Gastrocnemius medialis (tissue), 4 donors: ENCODE data around the gene METAP1.
"Not testable (repeated sequence)": the region's sequence is repeated elsewhere in the genome, so short reads cannot be mapped to it uniquely, and the experiment has no call there.

Experiments
- POLR2A ChIP-seq, 2 donors: fragments of 450-650 bp; IDR thresholded peaks; one replicate each; pipeline ENCODE4 v1.6.1; 2017; ENCODE audit warnings: antibody characterized with exemption in 2 of 2, mild to moderate bottlenecking in 2 of 2, moderate library complexity in 2 of 2
- TF ChIP-seq, protein P1 (sequence below), 5 experiments: fragments of 450-650 bp in 3 of 5; fragments of 200-600 bp in 2 of 5; sonication (generic) in 2 of 5; IDR thresholded peaks in 4 of 5; conservative IDR thresholded peaks in 1 of 5; 1 replicate in 4 of 5; 2 replicates in 1 of 5; pipeline ENCODE4 v1.5.1; 2016 to 2019; ENCODE audit warnings: antibody characterized with exemption in 5 of 5, mild to moderate bottlenecking in 3 of 5, moderate library complexity in 3 of 5

DNA sequence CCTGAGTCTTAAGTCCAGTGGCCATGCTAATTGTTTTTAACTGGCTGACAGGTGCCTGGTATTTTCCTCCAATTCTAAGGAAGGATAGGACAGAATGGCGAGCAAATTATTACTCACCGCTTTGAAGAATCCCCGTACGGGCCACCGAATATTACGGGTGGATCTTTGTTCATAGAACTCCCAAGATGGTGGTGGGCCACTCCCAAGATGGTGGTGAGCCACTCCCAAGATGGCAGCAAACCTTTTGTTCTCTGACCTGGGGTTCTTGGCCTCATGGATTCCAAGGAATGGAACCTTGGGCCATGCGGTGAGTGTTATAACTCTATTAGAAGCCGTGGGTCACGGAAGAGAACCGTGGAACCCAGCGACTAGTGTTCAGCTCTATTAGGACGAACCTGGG is 113.8 kb downstream of the METAP1 start:
- TF ChIP-seq, protein P1, sequence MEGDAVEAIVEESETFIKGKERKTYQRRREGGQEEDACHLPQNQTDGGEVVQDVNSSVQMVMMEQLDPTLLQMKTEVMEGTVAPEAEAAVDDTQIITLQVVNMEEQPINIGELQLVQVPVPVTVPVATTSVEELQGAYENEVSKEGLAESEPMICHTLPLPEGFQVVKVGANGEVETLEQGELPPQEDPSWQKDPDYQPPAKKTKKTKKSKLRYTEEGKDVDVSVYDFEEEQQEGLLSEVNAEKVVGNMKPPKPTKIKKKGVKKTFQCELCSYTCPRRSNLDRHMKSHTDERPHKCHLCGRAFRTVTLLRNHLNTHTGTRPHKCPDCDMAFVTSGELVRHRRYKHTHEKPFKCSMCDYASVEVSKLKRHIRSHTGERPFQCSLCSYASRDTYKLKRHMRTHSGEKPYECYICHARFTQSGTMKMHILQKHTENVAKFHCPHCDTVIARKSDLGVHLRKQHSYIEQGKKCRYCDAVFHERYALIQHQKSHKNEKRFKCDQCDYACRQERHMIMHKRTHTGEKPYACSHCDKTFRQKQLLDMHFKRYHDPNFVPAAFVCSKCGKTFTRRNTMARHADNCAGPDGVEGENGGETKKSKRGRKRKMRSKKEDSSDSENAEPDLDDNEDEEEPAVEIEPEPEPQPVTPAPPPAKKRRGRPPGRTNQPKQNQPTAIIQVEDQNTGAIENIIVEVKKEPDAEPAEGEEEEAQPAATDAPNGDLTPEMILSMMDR (IDR thresholded peaks at IDR 0.05 in 4 of 5, conservative IDR thresholded peaks at IDR 0.05 in 1 of 5), result not testable (repeated sequence)
- not testable (repeated sequence) for TF ChIP-seq POLR2A (IDR thresholded peaks at IDR 0.05)
